HG03520 (cell line): ENCODE measurements around the gene PDGFA.

Experiments
- ATAC-seq: cut with Tn5 transposase; IDR thresholded peaks from one replicate; pipeline ENCODE4 v1.9.1; 2021; ENCODE audit warnings: mild to moderate bottlenecking, moderate library complexity; ENCODE audit not compliant: unreplicated experiment

The PDGFA gene

GRCh38 chr7:537911-538634, 18.4 kb upstream of the PDGFA start:
- no peak for ATAC-seq

DNA sequence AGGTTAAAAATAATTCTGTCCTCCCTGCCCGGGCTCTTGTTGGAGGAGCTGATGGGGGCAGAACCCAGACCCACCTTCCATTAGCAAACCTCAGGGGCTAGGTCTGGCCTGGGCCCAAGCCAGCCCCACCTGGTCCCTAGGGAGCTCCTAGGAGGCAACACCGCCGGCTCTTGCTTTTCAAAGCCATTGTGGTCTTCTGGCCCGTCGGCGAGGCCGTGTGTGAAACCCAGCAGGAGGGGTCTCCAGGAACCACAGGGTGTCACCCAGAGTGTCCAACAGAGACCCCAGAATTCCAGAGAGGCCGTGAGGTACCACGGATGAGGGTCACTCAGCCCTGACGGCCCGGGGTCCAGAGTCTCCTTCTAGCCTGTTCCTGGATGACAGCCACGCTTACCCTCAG, 16.6 kb upstream of the PDGFA start:
- ATAC-seq, result no peak

GRCh38 chr7:534959-535358, 15.3 kb upstream of the PDGFA start:
- no peak for ATAC-seq

- no peak for ATAC-seq
Measured at GRCh38 chr7:534075-534474, 14.4 kb upstream of the PDGFA start.

GRCh38 chr7:533266-533665, 13.6 kb upstream of the PDGFA start:
- ATAC-seq, result no peak

GRCh38 chr7:532379-533143, 12.9 kb upstream of the PDGFA start:
- ATAC-seq, result no peak

GRCh38 chr7:531777-532176, 12.1 kb upstream of the PDGFA start:
- no peak for ATAC-seq

GRCh38 chr7:528451-528850, 8.8 kb upstream of the PDGFA start:
- ATAC-seq, result no peak

DNA sequence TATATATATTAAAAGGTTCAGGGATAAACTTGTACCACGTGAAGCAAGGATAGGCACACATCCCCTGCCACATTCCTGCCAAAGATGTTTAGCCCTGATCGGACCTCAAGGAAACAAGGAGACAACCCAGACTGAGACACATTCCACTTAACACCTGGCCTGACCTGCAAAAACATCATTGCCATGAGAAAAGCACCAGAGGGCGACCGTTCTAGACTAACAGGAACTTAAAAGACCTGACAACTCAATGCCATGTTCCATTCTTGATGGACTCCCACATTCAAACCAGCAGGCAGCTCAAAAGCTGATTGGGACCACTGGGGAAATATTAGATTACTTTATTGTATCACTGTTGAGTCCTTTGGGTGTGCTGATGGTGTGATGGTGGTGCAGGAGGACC, 8.1 kb upstream of the PDGFA start:
- no peak for ATAC-seq

GRCh38 chr7:526460-527034, 6.9 kb upstream of the PDGFA start:
- no peak for ATAC-seq

- no peak for ATAC-seq
Measured at GRCh38 chr7:525740-526139, 6.1 kb upstream of the PDGFA start.

GRCh38 chr7:524800-525199, 5.2 kb upstream of the PDGFA start:
- no peak for ATAC-seq

DNA sequence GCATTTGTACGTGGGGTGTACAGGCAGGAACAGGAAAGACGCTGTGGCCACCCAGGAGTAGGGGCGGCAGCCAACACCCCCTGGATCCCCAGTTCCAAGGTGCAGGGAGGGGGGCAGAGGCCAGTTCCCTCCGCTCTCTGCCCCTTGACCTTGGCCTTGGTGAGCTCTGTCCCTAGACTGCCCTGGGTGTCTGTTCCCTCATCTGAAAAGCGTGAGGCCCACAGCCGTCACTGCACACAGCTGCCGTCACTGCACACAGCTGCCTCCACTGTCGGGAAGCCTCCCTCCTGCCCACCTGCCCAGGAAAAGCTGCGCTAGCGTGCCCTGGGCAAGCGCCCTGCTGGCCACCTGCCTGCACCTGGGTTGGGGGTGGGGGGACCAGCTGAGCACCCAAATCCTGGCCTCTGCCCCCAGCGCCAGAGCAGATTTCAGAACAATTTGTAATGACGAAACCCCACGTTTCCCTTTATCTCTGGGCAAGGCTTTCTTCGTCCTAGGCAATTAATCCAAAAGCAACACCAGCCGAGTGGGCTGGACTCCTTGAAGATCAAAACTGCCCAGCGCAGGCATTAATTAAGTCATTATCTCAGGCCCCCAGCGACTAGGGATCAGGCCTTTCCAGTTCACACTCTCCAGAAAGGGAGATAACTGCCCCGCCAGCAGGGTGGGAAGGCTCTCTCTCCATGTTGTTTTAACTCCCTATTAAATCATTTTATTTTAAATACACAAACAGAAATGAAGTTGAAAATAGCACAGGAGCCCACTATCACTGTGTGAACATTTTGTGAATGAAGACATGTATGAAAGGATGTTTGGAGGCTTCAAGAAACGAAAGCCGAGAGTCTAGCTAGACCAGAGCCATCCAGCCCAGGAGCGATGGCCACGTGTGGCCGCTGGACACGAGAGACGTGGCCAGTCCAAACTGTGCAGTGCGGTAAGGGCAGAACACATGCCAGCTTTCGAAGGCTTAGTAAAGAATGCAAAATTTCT, 4.0 kb upstream of the PDGFA start:
- no peak for ATAC-seq

DNA sequence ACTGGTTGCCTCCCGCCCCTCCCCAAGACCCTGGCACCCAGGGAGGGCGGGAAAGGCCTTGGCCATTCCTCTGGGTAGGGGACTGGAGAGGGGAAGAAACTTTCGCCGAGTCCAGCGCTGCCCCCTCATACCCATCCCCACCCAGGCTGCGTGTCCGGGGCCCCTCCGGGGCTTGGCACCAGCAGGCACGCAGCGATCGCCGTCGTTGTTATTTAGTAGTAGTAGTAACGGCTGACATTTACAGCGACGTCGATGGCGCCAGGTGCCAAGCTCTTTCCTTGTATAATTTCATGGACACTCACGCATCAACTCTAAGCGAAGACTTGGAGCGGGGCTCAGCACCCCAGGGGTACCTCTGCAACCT, 3.3 kb upstream of the PDGFA start:
- no peak for ATAC-seq

DNA sequence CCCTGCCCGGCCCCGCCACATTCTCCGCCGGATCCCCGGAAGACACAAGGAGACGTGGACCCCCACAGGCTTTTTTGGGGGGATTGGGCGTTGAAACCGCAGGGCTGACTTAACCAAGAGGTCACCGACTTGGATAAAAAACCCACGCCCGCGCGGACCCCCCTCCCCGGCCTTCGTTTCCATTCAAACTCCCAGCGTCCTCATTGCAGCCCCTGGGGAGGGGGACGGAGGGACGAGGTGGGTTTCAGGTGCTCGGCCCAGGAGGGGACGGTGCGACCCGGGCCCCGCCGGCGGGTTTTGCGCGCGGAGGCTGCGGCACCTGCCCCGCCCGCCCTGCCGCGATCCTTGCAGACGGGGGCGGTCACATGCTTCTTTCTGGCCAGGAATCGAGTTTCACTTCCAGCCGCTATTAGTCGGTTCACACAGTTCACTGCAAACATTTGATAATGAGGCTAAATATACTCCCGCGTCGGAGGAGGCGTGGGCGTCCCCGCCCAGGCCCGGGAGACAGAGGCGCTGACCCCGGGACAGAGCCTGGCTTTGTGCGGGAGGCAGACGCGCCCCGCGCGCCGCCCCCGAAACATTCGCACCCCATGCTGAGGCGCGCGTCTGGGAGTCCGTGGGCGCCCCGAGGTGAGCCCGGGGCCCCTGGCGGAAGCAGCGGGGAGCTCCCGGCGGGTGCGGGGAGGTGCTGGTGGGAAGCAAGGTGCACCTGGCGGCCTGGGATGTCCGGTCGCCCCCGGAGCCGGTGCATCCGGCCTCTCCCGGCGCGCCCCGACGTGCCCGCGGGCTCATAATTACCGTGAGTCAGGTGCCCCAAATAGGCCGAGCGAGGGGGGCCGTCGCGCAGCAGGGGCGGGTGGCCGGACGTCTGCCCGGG, 2.7 kb upstream of the PDGFA start:
- peak; percentile 34 for ATAC-seq

DNA sequence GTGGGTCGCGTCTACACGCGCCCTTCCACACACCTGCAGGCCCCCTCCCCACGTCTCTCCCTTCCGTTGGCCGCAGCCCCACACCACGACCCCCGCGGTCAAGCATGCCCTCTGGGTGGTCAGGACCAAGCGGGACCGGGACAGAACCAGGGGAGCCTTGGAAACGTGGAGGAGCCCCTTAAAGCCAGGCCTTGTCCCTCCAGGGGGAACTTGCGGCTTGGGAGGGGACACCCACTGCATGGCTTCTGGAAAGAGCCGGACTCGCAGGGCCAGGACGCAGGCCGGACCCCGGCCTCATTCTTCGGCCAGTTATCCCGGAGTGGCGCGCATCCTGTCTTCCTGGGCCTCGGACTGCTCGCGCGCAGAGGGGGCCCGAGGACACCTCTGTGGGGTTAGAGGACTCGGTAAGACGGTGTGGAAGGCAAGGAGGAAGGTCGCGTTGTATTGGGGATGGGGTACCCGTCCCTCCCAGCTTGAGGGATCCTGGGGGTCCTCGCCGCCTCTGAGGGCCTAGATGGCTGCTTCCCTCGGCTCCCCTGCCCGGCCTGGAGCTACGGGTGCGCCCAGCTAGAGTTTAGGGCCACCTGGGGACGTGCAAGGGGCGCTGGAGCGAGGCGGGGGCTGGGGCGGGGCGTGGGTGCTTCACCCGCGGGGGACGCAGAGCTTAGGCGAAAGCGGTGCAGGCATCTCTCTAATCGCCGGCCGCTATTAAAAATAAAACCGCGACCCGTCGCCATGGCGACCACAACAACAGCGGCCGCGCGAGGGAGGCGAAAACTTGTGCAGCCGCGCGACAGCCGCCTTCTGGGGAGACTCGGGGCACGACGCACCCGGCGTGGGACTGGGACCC, 1.8 kb upstream of the PDGFA start:
- no peak for ATAC-seq

DNA sequence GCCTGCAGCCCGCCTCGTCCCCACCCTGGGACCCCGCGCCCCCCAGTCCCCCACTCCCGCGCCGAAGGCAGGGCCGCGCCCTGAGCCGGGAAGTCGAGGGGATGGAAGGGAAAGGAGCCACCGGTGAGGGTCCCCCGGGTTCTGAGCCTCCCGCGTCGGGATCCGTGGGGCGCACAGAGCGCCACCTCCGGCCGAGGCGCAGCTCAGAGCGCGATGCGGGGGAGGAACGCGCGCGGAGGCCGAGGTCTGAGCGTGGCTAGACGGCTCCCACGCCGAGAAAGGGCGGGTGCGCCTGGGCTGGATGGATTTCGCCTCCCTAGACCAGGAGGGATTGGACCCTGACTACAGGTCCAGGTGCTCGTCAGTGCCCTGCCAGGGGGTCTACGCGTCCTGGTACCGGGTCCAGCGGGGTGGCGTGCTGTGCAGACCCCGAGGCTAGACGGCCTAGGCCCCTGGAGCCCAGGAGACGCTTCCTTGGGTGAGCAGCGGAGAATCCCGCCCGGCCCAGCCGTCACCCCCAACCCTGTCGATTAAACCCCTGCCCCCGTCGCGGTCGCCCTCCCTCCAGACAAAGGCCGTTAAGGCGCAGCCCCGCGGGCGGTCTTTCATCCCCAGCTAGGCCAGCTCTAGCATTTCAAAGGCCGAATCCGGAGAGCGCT, 986 bp upstream of the PDGFA start:
- no peak for ATAC-seq

GRCh38 chr7:518630-519483, 789 bp downstream of the PDGFA start:
- ATAC-seq, result no peak
